HG03460 (cell line): Measurements from ENCODE around the gene NR1I3.
"Not testable (repeated sequence)": the region's sequence is repeated elsewhere in the genome, so short reads cannot be mapped to it uniquely, and the experiment has no call there.

Experiments
- ATAC-seq: cut with Tn5 transposase; IDR thresholded peaks from one replicate; pipeline ENCODE4 v1.9.1; 2021; ENCODE audit not compliant: unreplicated experiment

The NR1I3 gene, protein sequence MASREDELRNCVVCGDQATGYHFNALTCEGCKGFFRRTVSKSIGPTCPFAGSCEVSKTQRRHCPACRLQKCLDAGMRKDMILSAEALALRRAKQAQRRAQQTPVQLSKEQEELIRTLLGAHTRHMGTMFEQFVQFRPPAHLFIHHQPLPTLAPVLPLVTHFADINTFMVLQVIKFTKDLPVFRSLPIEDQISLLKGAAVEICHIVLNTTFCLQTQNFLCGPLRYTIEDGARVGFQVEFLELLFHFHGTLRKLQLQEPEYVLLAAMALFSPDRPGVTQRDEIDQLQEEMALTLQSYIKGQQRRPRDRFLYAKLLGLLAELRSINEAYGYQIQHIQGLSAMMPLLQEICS

DNA sequence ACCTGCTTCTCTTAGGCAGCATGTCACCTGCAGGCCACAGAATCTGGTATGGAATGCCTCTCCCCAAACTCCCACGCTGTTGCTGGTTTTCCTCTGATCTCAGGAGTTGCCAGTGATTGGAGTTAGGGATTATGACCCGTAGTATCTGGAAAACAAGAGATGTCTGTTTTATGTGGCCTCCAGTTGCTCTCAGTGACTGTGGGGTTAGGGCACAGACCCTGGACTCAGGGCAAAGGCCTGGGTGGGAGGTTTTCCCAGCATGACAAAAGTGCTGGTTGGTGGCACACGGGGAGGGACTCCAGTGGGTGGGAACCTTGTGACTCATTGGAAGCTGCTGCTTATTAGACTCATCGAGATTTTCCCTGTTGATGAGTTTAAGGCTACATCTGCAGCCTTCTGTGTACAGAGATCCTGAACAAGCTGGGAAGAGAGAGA lies at the start of gene NR1I3:
TSS of gene NR1I3 (minus strand) at position 165 of the 435 bp plus-strand sequence. CDS start 1,638 bp downstream, outside the sequence.
- no peak for ATAC-seq

DNA sequence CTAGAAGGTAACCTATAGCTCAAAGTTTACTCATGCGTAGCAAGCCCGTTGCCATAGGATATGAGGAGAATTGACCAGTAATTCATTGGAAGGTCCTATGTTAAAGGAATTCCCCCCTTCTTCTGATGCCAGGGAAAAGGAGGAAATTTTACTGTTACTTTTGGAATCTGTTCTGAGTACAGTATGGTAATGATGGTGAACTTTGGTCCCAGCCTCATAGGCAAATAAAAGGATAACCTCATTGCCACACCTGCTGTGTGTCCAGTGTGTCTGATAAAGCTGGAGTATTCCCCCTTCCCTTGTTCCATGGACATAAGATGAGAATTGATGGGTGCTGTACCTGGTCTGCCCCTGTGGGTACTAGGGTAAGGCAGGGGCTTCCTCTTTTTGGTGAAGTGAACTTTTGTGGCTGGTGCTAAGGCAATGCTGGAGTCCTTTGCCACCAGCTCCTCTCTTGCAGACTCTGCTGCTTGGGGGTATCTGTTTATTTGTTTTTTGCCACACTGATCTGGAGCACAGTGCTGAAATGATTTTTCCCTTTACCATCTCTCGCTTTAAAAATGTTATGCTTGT lies 49.6 kb upstream of the NR1I3 start:
- no peak for ATAC-seq

DNA sequence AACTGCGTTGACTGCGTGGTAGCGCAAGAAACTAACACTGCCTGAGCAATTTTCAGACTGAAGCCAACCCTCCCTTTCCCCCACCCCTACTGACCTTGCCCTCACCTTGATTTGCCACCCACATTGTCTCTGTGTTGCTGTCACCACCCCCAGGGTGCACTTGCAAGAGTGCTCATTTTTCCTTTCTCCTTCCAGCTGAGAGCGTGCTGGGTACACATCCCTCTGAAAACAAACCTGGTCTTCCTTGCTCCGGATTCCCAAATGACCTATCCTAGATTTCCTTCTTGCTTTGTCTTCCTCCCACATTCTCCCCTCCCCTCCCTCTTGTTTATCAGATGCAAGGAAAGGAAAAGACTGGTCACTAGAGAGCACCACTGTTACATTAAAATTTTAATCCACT lies 47.5 kb upstream of the NR1I3 start:
- ATAC-seq, result no peak

DNA sequence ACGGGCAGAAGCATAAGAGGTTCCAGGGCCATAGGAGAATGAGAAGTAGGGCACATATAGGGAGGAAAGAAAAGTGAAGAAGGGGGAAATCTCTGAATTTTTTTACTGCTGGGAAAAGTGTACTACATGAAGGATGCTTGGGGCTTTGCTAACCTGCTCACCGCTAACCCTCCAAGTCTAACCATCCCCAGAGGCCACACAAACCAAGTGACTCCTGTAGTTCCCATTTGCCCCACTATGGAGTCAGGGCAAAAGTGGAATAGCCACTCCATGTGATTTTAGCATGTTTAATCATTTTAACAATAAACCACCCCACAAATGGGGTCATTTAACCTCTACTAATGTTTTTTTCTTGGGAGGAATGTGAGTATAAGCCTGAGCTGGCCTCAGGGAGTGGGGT lies 47.1 kb upstream of the NR1I3 start:
- no peak for ATAC-seq

DNA sequence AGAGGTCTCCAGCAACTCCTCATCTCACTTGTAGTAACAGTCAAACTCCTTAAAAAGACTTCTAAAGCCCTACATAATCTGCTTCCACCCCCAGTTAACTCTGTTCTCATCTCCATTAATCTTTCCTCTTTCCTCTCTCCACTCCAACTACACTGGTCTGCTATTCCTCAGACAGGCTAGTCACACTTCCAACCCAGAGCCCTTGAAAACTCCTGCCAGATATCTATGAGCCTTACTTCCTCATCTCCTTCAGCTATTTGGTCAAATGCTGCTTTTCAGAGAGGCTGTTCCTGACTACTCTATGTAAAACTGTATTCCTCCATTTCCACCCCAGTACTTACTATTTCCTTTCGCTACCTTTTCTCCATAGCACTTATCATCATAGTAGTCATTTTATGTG lies 45.0 kb upstream of the NR1I3 start:
- ATAC-seq, result no peak

DNA sequence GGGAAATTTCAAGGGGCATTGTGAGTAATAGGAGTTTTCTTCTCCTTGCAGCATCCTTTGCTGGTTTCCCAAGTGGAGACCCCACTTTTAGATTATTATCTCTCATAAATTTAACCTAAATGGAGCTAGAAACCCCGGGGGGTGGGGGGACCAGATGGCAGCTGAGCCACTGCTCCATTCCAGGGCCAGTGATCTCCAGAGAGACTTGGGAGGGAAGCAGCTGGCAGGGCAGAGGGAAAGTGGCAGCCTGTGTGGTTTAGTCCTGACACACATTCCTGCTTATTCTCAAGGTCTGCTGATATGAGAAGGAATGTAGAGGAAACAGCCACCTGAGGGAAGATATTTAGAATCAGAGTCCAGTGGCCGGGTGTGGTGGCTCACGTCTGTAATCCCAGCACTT lies 36.9 kb upstream of the NR1I3 start:
- no peak for ATAC-seq

DNA sequence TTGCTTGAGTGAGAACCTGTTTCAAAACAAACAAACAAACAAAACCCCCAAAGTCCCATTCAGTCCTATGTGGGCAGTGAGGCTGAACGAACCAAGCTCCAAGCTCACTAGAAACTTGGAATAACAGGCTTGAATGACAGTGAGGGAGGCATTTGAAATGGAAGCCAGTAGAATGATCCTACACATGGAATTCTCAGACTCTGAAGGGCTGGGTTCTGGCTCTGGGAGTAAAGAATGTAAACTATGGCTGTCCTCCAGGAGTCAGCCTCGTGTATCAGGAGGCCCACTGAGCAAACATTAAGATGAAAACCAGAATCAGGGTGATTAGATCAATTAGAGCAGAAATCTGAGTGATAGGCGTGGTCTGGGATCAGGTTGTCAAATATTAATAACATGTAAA lies 35.4 kb upstream of the NR1I3 start:
- no peak for ATAC-seq

DNA sequence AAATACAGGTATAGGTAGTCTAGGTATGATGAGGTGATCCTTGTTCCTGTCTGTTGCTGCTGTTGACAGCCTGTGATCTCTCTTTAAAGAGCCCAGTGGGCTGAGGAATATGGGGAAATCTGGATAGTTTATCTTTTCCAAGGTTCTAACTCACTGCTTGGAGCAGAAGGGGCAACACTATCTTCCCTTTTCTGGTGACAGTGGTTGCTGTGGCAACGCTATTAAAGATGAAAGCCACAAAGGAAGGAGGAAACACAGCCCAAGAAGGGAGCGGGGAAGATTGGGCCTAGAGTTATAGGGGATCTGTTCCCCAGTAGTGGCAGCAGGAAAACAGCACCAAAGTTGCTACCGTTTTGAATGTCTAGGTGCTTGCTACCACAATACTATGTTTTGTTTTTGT lies 29.3 kb upstream of the NR1I3 start:
- ATAC-seq, result no peak

DNA sequence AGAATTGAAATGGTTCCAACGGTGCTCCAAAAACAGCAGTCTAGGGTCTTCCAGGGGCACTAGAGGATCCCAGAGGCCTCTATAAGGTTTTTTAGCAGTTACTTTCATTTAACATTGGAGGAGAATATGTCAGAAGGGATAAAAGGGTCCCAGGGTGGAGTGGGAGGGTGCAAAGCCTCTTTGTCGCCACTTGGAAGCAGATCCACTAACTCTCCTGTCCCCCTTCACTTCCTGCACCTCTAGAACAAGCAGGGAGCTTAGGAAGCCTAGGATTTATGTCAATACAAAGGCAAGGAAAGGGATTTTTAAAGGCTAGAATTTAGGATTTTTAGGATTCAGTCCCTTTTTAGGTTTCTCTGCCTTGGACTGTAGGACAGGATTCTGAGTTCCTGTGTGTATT lies 28.8 kb upstream of the NR1I3 start:
- ATAC-seq, result no peak

DNA sequence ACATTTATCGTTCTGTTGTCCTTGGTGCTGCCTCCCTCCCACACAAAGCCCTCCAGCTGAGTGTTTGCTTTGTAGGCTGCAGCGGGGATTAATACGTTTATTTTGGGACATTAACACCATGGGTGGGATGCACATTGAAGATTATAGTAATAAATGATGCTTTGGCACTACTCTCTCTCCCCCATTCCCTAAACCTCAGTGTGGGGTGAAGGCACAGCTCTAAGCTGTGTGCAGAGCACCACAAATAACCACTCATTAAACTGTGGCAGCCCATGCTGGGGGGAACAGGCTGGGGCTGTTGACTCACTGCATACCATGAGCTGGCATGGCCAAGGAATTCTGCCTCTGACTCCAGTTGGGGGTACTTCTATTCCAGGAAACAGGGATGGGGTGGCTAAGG lies 28.2 kb upstream of the NR1I3 start:
- no peak for ATAC-seq

DNA sequence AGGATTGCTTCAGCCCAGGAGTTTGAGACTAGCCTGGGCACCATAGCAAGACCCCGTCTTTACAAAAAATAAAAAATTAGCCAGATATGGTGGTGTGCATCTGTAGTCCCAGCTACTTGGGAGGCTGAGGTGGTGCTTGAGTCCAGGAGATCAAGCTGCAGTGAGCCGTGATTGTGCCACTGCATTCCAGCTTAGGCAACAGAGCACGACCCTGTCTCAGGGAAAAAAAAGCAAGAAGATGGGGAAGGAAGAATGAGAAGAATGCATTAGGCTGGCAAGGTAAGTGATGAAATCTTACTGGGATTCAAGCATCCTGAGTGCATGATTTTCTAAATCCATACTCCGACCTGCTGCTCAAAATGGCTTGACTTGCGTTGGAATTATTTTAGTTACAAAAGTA lies 27.3 kb upstream of the NR1I3 start:
- ATAC-seq, result no peak

DNA sequence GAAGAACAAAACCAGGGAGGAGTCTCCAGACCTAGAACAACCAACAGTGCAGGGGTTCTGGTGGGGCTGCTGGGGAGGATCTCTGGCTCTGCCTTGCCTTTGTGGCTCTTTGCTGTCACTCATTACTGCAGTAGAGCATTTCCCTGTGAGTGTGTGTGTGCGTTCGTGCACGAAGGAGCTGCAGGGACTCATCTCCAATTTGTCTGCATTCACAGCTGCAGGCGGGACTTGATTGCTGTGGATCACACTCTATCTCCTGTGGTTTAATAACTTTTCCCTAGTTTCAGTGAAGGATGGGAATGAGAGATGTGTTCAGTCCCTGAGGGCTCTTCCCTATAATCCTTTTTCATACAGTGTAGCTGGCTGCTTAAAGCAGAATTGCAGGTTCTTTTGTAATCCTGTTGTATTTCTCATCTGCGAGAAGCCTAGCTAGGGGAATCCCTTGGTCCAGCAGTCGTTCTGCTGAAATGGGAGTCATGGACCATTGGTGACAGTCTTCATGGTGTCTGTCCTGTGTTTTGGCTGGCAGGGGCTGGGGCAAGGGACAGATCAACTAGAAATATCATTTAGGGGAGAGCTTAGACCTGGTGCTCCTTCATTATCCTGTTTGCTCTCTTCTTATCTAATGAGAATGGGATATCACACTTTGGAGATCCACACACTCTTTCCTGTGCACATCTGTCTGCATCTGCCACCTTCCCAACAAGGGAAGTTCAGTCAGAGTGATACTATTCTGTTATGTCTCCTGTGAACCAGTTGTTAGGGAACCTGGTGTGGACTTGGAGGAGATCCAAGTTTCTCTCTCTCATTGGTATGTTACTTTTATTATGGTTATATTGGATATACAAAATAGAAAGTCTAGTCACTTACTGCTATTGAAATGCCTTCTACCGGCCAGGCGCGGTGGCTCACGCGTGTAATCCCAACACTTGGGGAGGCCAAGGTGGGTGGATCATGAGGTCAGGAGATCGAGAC lies 23.5 kb upstream of the NR1I3 start:
- no peak for ATAC-seq

DNA sequence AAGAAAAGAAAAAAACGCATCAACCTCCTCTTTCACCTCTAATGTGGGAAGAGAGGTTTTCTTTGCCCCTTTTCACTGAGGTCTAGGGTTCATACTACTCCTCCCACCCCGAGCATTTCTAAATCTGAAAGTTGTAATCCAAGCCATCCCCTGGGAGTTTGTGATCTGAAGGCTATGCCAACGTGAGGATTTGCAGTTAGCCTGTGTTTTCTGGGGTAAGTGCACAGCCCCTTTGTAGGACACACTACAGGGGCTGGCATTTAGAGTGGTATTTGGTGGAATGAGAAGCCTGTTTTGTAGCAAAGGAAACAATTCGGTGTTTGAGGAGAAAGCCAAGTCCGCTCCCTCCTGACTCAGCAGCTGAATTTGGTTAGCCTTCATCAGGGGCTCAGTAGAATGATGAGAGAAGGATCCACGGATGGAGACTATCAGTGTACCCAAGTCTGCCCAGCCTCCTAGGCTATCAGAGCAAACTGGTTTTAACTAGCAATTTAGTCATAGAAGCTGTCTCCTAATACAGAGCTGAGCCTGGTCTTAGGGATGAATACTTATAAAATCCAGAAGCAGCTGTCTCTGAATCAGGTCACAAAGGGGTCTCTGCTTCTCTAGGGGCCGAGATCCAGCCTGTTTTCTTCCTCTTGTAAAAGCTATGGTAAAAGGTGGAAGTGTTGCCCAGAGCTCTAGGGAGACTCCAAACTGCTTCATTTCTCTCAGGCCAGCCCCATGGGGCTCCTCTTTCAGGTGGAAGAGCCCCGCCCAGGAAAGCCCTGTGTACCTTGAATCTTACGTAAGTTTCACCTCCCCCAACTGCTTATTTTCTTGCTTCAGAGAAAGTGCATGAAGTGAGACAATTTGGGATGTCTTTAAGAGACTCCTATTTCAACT lies 22.6 kb upstream of the NR1I3 start:
- ATAC-seq, result no peak

DNA sequence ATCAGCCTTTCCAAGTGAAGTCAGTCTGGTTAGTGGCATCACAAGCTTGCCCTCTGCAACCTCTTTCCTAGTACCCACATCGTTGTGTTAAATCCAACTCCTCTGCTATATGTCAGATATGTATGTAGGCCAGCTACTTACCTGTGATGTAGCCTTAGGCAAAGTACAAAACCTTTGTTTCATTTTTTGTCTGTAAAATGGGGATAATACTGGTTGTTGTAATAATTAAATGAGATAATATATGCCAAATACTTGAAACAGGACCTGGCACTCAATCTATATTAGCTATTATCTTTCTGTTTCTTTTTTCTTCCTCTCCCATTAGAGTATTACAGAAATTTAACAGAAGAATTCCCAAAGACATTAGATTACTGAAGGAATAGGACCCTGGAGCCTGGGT lies 21.8 kb upstream of the NR1I3 start:
- no peak for ATAC-seq

DNA sequence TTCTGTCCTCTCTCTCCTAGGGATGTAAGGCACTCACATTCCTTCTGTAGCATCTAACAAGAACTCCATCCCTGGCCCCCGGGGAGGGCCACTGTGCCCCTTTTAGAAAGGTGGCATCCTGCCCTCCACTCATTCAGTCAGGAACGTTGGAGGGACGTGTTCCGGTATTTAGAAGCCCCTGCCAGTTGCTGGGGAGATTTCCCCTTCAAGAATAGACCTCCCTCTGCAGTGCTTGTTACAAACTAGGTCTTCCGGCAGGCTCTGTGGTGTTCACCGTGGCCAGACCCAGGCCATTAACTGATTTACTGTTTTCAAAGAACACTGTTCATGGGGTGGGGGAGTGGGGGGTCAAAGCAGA lies 21.3 kb upstream of the NR1I3 start:
- ATAC-seq, result no peak

DNA sequence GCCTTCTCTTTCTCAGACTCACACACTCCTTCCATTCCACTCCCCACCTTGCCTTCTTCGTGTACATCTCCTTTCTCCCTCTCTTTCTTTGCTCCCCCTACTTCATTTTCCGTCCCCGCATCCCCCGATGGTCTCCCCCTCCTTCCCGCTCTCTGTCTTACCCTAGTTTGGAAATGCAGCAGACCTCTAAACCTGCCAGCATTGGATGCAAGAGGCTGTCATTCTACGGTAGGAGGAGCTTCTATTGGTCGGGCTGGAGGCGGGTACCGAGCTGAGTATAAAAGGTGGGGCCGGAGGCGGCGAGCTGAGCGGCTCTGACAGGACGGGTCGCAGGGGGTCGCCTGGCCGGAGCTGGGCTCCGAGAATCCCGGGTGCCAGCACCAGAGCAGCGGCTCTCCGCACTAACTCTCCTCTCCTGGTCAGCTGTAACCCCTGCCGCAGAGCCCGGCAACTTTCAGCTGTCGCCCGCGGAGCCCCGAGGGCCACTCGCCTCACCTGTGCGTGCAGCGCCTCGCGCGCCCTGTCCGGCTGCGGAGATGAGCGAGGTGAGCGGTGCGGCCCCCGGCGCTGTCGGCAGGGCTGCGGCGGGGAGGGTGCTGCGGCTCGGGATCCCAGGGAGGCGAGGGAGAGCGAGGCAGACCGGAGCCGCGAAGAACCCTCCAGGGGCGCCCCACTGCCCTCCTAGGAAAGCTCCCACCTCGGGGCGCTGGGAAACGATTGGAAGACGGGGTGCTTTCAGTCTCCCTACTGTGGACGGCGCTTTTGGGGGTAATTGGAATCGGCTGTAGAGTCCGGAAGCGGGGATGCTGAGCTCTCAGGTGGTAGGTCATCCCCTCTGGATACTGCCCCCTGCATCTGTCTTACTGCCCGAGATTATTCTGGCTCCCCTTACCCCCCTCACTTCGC lies 20.7 kb upstream of the NR1I3 start, which contains the start of gene PCP4L1:
TSS of gene PCP4L1 (plus strand) at position 307 of the 906 bp plus-strand sequence. CDS start at position 537, 230 bp downstream.
- no peak for ATAC-seq

DNA sequence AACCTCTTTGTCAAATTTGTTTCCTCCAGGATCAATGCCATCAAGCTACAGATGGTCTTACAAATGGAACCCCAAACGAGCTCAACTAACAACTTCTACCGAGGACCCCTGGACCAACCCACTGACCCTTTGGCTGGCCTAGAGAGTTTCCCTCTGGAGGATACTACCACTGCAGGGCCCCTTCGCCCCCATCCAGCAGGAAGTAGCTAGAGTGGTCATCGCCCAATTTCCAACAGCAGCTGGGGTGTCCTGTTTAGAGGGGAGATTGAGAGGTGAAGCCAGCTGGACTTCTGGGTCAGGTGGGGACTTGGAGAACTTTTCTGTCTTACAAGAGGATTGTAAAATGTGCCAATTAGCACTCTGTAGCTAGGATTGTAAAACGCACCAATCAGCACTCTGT lies 19.1 kb upstream of the NR1I3 start:
- ATAC-seq, result not testable (repeated sequence)

DNA sequence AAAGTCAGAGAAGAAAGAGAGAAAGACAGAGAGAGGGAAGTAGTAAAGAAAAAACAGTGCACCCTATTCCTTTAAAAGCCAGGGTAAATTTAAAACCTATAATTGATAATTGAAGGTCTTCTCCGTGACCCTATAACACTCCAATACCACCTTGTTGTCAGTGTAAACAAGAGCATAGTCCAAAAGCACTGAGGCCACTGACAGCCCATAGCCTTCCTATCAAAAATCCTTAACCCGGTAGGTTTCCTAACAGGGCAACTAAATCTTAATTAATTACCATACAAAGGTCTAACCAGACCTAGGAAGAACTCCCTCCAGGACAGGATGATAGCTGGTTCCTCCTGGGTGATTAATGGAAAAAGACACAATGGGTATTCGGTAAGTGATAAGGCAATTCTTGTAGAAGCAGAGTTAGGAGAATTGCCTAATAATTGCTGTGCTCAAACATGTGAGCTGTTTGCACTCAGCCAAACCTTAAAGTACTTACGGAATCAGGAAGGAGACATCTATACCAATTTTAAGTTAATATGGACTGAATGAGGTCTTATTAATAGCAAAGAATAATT lies 18.0 kb upstream of the NR1I3 start:
- not testable (repeated sequence) for ATAC-seq

DNA sequence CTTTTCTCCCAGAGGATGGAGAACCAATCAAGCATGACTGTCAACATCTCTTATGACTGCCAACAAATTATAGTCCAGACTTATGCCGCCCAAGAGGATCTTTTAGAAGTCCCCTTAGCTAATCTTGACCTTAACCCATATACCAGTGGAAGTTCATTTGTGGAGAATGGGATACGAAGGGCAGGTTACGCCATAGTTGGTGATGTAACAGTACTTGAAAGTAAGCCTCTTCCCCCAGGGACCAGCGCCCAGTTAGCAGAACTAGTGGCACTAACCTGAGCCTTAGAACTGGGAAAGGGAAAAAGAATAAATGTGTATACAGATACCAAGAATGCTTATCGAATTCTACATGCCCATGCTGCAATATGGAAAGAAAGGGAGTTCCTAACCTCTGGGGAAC lies 17.3 kb upstream of the NR1I3 start:
- not testable (repeated sequence) for ATAC-seq
